Thymus (tissue), 14 donors: ENCODE data around the gene PRAMEF5. TPM values are rescaled to one million over a fixed set of nuclear protein-coding genes. Genes with fewer than 3 reads are reported as not detected.
"Not testable (repeated sequence)": the region's sequence is repeated elsewhere in the genome, so short reads cannot be mapped to it uniquely, and the experiment has no call there.

Source experiments
- DNase-seq, 9 donors: peaks; one replicate each; pipeline ENCODE4 v3.0.0-alpha.2; 2013; ENCODE audit warnings: low spot score in 9 of 9, low read depth in 6 of 9, missing footprints in 1 of 9
- H3K27ac ChIP-seq, 2 donors: one replicate each; pipeline ENCODE4 v1.5.1; 2013; ENCODE audit warnings: control low read depth in 1 of 2, low read depth in 1 of 2, low read length in 1 of 2, mild to moderate bottlenecking in 1 of 2, moderate library complexity in 1 of 2
- H3K27me3 ChIP-seq, 2 donors: one replicate each; pipeline ENCODE4 v1.5.1; 2013; ENCODE audit warnings: low read length in 1 of 2; ENCODE audit not compliant: control insufficient read depth in 2 of 2, insufficient read depth in 1 of 2
- H3K36me3 ChIP-seq, 2 donors: one replicate each; pipeline ENCODE4 v1.5.1; 2013; ENCODE audit warnings: low read length in 1 of 2, mild to moderate bottlenecking in 1 of 2, moderate library complexity in 1 of 2; ENCODE audit not compliant: control insufficient read depth in 2 of 2, insufficient read depth in 2 of 2
- H3K4me1 ChIP-seq, 2 donors: one replicate each; pipeline ENCODE4 v1.5.1; 2013; ENCODE audit warnings: low read length in 2 of 2; ENCODE audit not compliant: control insufficient read depth in 2 of 2, insufficient read depth in 2 of 2
- H3K4me3 ChIP-seq, 2 donors: one replicate each; pipeline ENCODE4 v1.5.1; 2013; ENCODE audit warnings: low read length in 2 of 2, control low read depth in 1 of 2, mild to moderate bottlenecking in 1 of 2
- H3K9me3 ChIP-seq, 2 donors: one replicate each; pipeline ENCODE4 v1.5.1; 2013; ENCODE audit warnings: low read length in 1 of 2, mild to moderate bottlenecking in 1 of 2; ENCODE audit not compliant: control insufficient read depth in 2 of 2, insufficient read depth in 1 of 2
- WGBS: extraction: QIAGEN DNeasy Blood & Tissue Kit; methylation state at CpG from one replicate; pipeline ENCODE4 v1.1.7; 2013; 5-methylcytosine and 5-hydroxymethylcytosine counted together
- long read RNA-seq, 10 donors: transcript quantifications; one replicate each; lab custom pipeline, GENCODE V29; 2026
- polyA plus RNA-seq: library from polyadenylated mRNA; stranded (reverse); fragments of 200-250 nt; gene quantifications from one replicate; pipeline ENCODE4 v1.2.3, GENCODE V29; 2013
- total RNA-seq: library from RNA; stranded (reverse); fragments of 120-200 nt; gene quantifications from one replicate; pipeline ENCODE4 v1.2.4, GENCODE V29; 2013
- donor health status: healthy.

The PRAMEF5 gene
- total RNA-seq: not detected
- not detected for polyA plus RNA-seq
- long read RNA-seq, donor 1: 0 reads
- long read RNA-seq, donor 2: 0 reads
- long read RNA-seq, donor 3: 0 reads
- long read RNA-seq, donor 4: 0 reads
- long read RNA-seq, donor 5: 0 reads
- long read RNA-seq, donor 6: 0 reads
- long read RNA-seq, donor 7: 0 reads
- long read RNA-seq, donor 8: 0 reads
- long read RNA-seq, donor 9: 0 reads
- long read RNA-seq, donor 10: 0 reads

GRCh38 chr1:13253898-13254297 lies at the start of gene PRAMEF5:
PRAMEF5 (plus strand) TSS chr1:13254198; CDS start chr1:13259269, 5,071 bp downstream.
- WGBS: 99% methylated on average over 2 of the region's 5 CpGs
- H3K36me3 ChIP-seq, H3K4me1 ChIP-seq, H3K27ac ChIP-seq, DNase-seq, H3K4me3 ChIP-seq, H3K27me3 ChIP-seq, H3K9me3 ChIP-seq: not testable (repeated sequence)

GRCh38 chr1:13208712-13209111 lies 45.3 kb upstream of the PRAMEF5 start:
- not testable (repeated sequence) for H3K9me3 ChIP-seq, H3K27me3 ChIP-seq, H3K4me1 ChIP-seq, DNase-seq, H3K4me3 ChIP-seq, H3K27ac ChIP-seq, H3K36me3 ChIP-seq
- WGBS: no CpG with 5 or more reads among the region's 9 CpGs

- H3K27ac ChIP-seq, H3K27me3 ChIP-seq, DNase-seq, H3K9me3 ChIP-seq, H3K4me3 ChIP-seq, H3K4me1 ChIP-seq, H3K36me3 ChIP-seq: not testable (repeated sequence)
- no CpG with 5 or more reads among the region's 7 CpGs for WGBS
Observed at GRCh38 chr1:13216619-13217018, 37.4 kb upstream of the PRAMEF5 start.

- no CpG with 5 or more reads among the region's 3 CpGs for WGBS
- not testable (repeated sequence) for H3K36me3 ChIP-seq, H3K27me3 ChIP-seq, H3K4me1 ChIP-seq, DNase-seq, H3K4me3 ChIP-seq, H3K27ac ChIP-seq, H3K9me3 ChIP-seq
Observed at GRCh38 chr1:13219203-13219602, 34.8 kb upstream of the PRAMEF5 start.

GRCh38 chr1:13222788-13223187 lies 31.2 kb upstream of the PRAMEF5 start:
- not testable (repeated sequence) for H3K36me3 ChIP-seq, DNase-seq, H3K27me3 ChIP-seq, H3K9me3 ChIP-seq, H3K4me3 ChIP-seq, H3K4me1 ChIP-seq, H3K27ac ChIP-seq
- no CpG with 5 or more reads among the region's 4 CpGs for WGBS

- H3K4me1 ChIP-seq: no peaks in the 10 kb centered on the region
- H3K4me3 ChIP-seq: no peak overlapping the region
- no peak overlapping the region for H3K27ac ChIP-seq
- H3K9me3 ChIP-seq: no peaks in the 10 kb centered on the region
- 94% methylated on average over 5 of the region's 5 CpGs for WGBS
- H3K36me3 ChIP-seq: no peaks in the 10 kb centered on the region
- peaks cover 0 to 2% of the 10 kb centered on the region in 2 donors for H3K27me3 ChIP-seq
- no peak for DNase-seq
Observed at GRCh38 chr1:13224480-13225060, 29.4 kb upstream of the PRAMEF5 start.

GRCh38 chr1:13225675-13226204 lies 28.3 kb upstream of the PRAMEF5 start, which contains the start of gene PRAMEF18:
PRAMEF18 (minus strand) TSS chr1:13226154; CDS start chr1:13226106, 48 bp downstream.
- H3K27ac ChIP-seq, H3K4me3 ChIP-seq, H3K36me3 ChIP-seq, H3K27me3 ChIP-seq, DNase-seq, H3K9me3 ChIP-seq, H3K4me1 ChIP-seq: not testable (repeated sequence)
- 87% methylated on average over 9 of the region's 9 CpGs for WGBS

GRCh38 chr1:13227271-13228055 lies 26.5 kb upstream of the PRAMEF5 start:
- H3K27me3 ChIP-seq, H3K4me3 ChIP-seq, DNase-seq, H3K9me3 ChIP-seq, H3K36me3 ChIP-seq, H3K4me1 ChIP-seq, H3K27ac ChIP-seq: not testable (repeated sequence)
- WGBS: 93% methylated on average over 8 of the region's 8 CpGs

- Histone ChIP-seq H3K36me3 (no peaks in the 10 kb centered on the region), H3K27ac (no peak overlapping the region), H3K27me3 (peaks cover 0 to 2% of the 10 kb centered on the region in 2 donors), H3K4me3 (no peak overlapping the region), H3K4me1 (no peaks in the 10 kb centered on the region), H3K9me3 (peaks cover 0 to 4% of the 10 kb centered on the region in 2 donors)
- WGBS: 78% methylated on average over 7 of the region's 7 CpGs
- peak in 4 of 9 donors; percentile 3 to 35 (median 8) for DNase-seq
Observed at GRCh38 chr1:13228343-13228781, 25.6 kb upstream of the PRAMEF5 start.
